Ureter (tissue), 1 donor: ENCODE measurements around the gene DENND5A. TPM values are rescaled to one million over a fixed set of nuclear protein-coding genes. Genes with fewer than 3 reads are reported as not detected.
A peak's percentile ranks its signal among the peaks of the same experiment; 100 is the strongest.

Experiments used
- DNase-seq: peaks from one replicate; pipeline ENCODE4 v3.0.0-alpha.2; 2020; ENCODE audit warnings: low spot score
- total RNA-seq: library from RNA; stranded (reverse); gene quantifications from one replicate; pipeline ENCODE4 v1.2.4, GENCODE V29; 2023
- donor health status: DM: yes; HTN: yes; CAD: no.

Gene DENND5A
- 75.0 TPM for total RNA-seq

- DNase-seq, result peak; percentile 84
Observed at GRCh38 chr11:9265211-9266131, at the start of gene DENND5A. Gene DENND5A, minus strand, starts transcription at chr11:9265350. Its CDS starts 281 bp downstream, at chr11:9265069.

GRCh38 chr11:9314291-9315077 is 49.3 kb upstream of the DENND5A start, which contains the start of gene TMEM41B:
Gene TMEM41B, minus strand, starts transcription at chr11:9314593. Its CDS starts 152 bp downstream, at chr11:9314441.
- DNase-seq, result peak; percentile 98

DNA sequence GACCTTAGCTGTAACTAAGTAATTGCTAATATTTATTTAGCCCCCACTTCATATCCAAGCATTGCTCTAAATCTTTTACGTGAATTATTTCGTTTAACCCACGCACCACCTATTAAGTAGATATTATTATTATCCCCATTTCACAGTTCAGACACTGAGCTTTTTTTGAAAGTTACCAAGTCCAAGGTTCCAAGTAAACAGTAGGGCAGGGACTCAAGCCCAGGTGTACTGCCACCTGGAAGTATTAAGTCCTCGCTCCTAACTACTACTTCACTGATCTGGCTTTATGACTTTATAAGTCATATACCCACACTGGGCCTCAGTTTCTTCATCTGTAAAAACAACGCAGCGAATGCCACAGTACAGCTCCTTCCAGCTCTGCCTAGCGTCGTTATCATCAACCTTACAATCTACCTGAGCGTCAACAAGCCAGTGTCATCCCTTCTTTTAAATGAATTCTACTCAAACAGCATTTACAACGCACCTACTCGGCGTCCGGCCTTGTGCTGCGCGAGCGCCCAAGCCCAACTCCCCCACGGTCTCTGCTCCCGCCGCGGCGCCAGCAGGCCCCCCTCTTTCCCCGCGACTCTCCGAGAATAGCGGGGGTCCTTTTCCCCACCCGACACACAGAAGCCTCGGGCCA is 48.6 kb upstream of the DENND5A start:
- DNase-seq, result no peak

GRCh38 chr11:9310485-9311090 is 45.4 kb upstream of the DENND5A start:
- no peak for DNase-seq

- no peak for DNase-seq
Observed at GRCh38 chr11:9304178-9304577, 39.0 kb upstream of the DENND5A start.

GRCh38 chr11:9302448-9302847 is 37.3 kb upstream of the DENND5A start:
- no peak for DNase-seq

- DNase-seq, result no peak
Observed at GRCh38 chr11:9301720-9302119, 36.6 kb upstream of the DENND5A start.

GRCh38 chr11:9293646-9294045 is 28.5 kb upstream of the DENND5A start:
- no peak for DNase-seq

- no peak for DNase-seq
Observed at GRCh38 chr11:9285850-9286587, 20.9 kb upstream of the DENND5A start.

DNA sequence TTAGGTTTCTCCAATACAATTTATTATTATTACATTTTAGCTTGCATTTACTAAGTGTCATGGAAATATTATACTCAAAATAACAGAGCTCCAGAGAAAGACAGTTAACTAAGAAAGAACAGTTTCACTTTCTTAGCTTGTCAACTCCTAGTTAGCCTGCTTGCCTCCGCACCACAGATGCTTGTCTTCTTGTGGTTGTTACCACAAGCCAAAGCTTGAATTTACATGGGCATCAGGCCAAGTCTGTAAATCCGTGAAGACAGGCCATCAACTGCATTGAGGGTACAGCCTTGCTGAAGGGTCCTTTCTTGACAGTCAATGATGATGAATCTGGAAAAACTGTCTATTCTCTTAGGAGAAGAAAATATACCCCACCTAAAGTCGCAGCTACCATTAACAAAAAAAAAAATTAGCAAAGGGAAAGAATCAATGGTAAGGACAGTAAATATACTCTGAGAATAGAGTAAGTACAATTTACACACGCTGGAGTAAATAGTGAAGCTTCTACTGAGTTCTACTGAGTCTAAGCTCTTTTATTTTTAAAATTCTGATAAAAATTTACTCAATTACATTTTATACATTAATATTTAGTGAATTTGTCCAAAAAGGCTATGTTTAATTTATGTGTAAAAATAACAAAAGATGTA is 15.6 kb upstream of the DENND5A start:
- no peak for DNase-seq

DNA sequence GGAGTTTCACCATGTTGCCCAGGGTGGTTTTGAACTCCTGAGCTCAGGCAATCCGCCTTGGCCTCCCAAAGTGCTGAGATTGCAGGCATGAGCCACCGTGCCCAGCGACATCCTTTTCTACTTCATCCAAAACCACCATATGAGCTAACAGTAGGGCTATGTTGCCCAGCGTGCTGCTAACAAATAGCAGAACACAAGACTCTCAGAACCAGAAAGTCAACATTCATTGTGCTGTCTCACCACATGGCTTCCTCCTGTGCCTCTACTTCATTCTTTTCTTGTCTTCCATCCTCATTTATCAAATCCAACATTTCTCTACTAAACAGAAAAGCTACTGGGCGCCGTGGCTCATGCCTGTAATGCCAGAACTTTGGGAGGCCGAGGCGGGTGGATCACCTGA is 12.0 kb upstream of the DENND5A start:
- no peak for DNase-seq

DNA sequence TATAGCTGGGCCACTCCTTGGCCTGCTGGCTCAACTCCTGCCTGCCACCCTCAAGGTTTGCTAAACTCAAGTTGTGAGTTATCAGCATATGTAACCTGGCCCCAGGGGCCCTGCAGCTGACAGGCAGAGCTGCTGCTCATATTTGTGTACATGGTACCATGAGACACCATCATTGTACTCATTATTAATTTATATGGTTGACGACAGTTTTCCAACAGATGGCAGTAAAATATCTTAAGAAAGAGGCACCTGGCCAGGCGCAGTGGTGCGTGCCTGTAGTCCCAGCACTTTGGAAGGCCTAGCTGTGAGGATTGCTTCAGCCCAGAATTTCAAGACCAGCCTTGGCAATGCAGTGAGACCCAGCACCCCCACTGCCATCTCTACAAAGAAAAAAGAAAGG is 11.4 kb upstream of the DENND5A start:
- no peak for DNase-seq

GRCh38 chr11:9274499-9275258 is 9.5 kb upstream of the DENND5A start:
- no peak for DNase-seq

DNA sequence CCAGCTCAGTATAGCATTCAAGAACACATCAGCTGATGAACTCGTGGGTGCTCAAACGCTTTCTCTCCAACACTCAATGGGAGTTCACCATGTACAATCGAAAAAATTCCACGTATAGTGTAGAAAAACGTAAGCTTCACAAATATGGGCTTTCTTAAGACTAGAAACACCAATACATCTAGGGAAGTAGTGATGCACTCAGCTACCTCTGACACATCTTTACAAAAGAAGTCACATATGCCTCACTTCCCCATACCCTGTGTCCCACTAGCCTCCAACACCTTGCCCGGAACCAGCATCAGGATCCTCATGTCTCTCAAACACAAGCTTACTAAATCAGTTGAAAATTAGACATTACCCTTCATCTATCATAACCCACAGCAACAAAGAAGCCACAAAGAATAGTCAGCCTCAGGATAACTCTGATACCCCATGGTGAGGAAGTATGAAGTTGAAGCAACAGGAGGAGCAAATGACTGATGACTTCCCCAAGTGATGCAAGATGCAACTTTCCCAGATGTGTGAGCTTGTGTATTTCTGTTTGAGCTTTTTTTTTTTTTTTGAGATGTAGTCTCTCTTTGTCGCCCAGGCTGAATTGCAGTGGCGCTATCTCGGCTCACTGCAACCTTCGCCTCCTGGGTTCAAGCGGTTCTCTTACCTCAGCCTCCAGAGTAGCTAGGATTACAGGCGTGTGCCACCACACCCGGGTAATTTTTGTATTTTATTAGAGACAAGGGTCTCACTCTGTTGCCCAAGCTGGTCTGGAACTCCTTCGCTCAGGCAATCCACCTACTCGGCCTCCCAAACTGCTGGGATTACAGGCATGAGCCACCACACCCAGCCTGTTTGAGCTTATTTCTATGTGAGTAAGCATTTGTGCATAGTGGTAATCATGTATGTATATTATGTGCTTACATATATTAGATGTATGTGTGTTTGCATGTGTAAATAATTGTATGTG is 8.5 kb upstream of the DENND5A start:
- DNase-seq, result no peak

DNA sequence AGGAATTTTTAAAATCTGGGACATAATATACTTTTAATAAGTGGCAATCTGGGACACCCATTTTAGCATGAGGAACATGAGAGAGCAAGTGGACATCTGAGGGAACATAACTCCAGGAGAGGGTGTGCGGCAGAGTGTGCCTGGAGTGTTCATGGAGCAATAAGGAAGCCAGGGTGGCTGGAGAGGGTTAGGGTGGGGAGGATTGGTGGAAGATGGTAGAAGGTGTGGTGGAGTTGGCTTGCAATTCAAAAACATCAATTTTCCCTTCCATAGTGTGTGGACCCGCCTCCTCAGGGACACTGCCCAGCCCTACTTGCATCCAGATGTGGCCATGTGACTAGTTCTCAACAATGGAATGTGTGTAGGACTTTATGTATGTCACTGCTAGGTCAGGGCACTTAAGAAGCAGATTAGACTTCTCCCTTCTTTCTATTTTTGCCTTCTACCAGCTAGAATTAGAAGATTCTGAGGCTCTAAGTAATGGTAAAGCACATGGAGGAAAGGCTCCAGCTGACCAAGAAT is 4.4 kb upstream of the DENND5A start:
- no peak for DNase-seq

- no peak for DNase-seq
Observed at GRCh38 chr11:9267680-9268079, 2.5 kb upstream of the DENND5A start.

GRCh38 chr11:9266926-9267325 is 1.8 kb upstream of the DENND5A start:
- no peak for DNase-seq

DNA sequence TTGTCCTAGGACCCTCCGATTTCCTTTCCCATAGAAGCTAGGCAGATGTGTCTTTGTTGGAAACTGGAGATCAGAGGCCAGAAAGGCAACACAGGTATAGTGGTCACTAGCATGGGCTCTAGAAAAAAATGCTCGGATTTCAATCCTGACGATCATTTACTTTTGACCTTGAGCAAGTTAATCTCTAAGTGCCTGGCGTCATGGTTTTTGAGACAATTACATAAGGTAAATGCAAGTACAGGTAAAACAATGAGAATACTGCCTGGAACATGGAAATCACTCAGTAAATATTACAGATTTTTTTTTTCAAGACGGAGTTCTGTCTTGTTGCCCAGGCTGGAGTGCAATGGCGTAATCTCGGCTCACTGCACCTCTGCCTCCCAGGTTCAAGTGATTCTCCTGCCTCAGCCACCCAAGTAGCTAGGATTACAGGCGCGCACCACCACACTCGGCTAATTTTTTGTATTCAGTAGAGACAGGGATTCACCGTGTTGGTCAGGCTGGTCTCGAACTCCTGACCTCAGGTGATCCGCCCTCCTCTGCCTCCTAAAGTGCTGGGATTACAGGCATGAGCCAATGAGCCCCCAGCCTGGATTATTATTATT is 1.1 kb upstream of the DENND5A start:
- no peak for DNase-seq
